ENCODE results near the gene ADAMTS9.
"Not testable (repeated sequence)": the region's sequence is repeated elsewhere in the genome, so short reads cannot be mapped to it uniquely, and the experiment has no call there.

Gene ADAMTS9

DNA sequence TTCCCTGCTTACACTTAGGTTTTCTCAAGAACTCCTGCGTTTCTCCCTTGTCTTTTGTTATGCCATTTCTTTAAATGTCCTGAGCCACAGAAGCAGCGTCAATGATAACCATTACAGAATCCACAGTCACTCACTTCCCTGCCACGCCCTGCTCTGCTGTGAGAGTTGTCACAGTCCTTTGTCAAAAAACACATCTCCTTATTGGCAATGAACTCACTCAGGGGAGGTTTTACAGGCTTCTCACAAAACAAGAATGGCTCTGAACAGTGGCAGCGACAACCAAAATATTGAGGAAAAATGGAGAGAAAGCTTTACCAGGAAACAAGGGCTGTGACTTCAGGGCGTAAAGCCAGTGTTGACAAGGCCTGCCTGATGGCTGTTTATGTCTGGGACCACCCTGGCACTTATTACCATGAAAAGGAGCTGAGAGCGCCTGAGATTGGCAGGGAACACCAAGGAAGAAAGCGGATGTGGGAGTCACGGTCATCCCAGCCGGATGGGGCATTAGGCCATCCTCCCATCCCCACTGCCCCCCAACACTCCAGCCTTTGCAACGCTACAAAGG lies 111.5 kb downstream of the ADAMTS9 start:
- DNase-seq (ENCODE audit: low read depth in 2 of 2), result no peak

DNA sequence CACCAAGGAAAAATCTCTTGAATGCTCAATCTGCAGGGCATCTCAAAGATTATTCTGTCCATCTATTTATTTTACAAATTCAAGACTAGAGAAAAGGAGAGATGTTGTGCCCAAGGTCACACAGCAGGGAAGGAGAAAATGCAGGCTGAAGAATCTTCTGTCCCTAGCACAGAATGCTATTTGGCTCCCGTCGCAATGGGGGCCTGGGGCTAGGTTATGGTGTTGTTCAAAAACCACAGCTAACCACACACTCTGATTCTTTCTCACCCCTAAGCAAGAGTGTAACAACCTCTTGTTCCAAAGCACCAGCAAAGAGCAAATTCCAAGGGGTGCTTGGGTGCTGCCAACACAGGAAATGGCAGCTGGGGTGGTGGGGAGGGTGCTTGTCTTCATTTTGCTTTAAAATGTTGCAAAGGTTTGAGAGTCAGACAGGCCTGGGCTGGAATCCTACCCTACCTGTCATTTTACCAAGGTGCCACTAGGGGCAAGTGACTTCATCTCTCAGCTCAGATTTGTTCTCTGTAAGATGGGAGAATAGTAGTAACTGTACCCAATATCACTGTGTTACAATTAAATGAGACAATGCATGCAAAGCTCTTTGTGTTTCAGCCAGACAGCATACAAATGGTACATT lies 112.5 kb downstream of the ADAMTS9 start:
- no peak for DNase-seq (ENCODE audit: low read depth in 2 of 2)

DNA sequence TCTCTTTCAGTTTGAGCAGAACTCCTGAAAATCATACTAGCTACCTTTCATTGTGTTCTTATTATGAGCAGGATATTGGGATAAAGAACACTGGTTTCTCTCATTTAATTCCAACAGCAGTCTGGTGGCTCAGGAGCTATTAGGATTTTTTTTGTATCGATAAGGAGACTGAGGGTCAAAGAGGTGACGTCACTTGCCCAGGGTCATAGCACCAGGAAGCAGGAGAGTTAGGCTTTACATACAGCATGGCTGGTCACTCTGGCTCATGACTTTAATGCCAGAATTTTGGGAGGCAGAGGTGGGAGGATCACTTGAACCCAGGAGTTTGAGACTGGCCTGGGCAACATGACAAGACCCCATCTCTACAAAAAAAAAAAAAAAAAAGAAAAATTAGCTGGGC lies 113.6 kb downstream of the ADAMTS9 start:
- DNase-seq (ENCODE audit: low read depth in 2 of 2), result no peak

GRCh38 chr3:64571982-64572381 lies 115.8 kb downstream of the ADAMTS9 start:
- DNase-seq (ENCODE audit: low read depth in 2 of 2), result no peak

- no peak for DNase-seq (ENCODE audit: low read depth in 2 of 2)
Measured at GRCh38 chr3:64568895-64569517, 118.8 kb downstream of the ADAMTS9 start.

- DNase-seq (ENCODE audit: low read depth in 2 of 2), result no peak
Measured at GRCh38 chr3:64566859-64567258, 120.9 kb downstream of the ADAMTS9 start.

DNA sequence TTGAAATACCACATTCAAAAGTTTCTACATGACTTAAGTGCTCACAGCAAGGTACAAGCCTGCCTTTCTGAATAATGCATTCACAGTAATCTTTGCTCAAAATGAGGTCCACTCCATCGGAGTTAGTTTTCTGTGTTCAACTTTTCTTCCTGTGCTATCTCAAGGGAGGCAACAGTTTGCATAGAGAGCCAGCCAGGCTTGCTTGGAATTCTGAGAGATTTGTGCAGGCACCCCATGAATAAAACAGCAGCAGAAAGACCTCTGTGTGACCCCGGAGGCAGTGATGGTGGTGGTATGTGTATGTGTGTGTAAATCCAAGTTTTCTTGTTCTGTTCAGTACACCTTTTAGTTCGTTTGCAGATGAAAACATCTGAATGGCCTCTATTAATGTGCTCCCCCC lies 124.0 kb downstream of the ADAMTS9 start:
- no peak for DNase-seq (ENCODE audit: low read depth in 2 of 2)

DNA sequence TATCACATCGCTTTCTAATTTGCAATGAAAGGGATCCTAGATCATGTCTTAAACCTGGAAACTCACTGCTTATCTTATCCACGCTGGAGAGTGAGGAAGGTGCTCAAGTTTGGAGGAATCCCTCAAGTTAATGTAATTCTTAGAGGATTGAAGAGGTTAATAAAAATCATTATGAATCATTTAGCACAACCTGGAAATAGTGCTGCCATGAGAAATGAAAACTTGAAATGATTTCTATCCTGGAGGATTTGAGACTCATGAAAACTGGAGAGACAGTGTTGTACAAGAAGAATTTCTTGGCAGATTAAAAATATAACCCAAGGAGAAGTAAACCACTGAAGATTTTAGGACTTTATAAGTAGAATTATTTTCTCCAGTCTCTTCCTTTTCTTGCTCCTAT lies 125.9 kb downstream of the ADAMTS9 start:
- DNase-seq (ENCODE audit: low read depth in 2 of 2), result no peak

DNA sequence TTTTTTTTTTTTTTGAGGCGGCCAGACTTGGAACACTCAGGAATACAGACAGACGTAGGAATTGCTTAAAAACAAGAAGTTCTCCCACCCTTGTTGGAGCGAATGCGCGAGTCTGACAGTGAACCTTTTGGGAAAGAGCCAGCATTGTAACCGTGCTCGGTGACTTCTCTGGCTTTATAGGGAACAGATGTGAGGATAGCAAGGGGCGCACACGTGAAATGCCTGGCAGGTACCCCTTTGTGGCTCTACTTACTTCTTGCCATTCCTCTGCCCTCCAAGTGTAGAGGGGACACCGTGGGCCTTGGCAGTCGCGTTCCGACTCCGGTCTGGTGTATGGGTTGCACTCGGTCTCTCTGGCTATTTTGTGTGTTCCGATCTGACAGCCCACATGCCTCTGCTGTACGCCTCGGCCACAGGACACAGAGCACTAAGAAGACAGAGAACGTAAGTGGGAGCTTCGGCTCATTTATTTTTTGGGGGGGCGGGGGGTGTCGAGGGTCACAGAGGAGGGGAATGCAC lies 126.4 kb downstream of the ADAMTS9 start:
- no peak for DNase-seq (ENCODE audit: low read depth in 2 of 2)

DNA sequence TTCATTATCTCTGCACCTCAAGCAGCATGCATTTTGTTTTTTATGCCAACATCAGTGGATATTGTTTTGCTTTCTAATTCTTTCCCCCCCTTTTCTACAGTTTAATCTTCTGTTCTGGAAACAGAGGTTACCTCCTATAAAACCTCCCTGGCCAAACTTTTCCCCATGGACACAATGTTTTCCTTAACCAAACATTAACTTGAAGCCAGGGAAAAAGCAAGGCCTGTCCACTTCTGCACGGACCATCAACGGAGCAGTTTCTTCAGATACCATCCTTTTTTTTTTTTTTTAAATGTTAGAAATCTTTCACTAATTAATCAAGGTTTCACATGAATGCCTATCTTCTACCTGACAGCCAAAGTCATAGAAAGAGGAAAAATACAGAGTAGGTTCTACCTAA lies 127.0 kb downstream of the ADAMTS9 start:
- DNase-seq (ENCODE audit: low read depth in 2 of 2), result no peak

DNA sequence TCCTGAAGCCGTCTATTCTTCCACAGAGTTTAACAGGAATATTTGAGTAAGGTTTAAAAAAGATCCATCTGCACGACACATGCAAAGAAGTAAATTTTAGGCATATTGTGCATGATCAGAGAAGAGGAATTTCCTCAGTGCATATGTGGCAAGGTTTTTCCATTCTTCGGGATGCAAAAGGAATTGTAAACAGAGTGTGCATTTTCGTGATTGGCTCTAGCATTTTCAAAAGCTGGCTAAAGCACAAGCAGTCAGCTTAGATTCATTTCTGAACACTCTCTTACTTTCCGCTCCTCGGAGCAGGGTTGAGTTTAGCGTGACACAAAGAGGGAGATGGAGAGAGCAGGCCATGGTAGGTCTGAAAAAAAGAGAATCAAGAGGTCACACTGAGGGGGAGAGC lies 128.2 kb downstream of the ADAMTS9 start:
- no peak for DNase-seq (ENCODE audit: low read depth in 2 of 2)

GRCh38 chr3:64556046-64556445 lies 131.8 kb downstream of the ADAMTS9 start:
- no peak for DNase-seq (ENCODE audit: low read depth in 2 of 2)

- DNase-seq (ENCODE audit: low read depth in 2 of 2), result no peak
Measured at GRCh38 chr3:64555351-64555750, 132.4 kb downstream of the ADAMTS9 start.

- no peak for DNase-seq (ENCODE audit: low read depth in 2 of 2)
Measured at GRCh38 chr3:64554096-64554920, 133.5 kb downstream of the ADAMTS9 start.

GRCh38 chr3:64552966-64553365 lies 134.8 kb downstream of the ADAMTS9 start:
- DNase-seq (ENCODE audit: low read depth in 2 of 2), result no peak

DNA sequence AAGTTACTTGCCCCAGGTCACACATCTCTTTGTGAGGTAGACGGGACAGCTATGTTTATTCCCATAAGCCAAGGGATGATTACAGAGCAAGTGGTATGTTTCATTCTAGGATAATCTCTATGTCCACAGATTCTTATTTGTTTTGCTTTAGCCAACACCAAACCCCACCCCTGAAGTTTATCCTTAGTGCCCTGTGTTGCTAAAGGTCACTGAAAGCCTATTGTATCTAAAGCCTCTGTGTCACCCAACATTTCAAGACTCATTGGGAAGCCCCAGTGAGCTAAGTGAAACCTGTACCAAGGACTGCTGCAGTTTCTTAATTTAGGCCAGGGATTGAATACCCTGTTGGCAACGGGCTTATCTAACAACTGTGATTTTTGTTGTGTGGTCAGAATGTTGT lies 135.6 kb downstream of the ADAMTS9 start:
- no peak for DNase-seq (ENCODE audit: low read depth in 2 of 2)

DNA sequence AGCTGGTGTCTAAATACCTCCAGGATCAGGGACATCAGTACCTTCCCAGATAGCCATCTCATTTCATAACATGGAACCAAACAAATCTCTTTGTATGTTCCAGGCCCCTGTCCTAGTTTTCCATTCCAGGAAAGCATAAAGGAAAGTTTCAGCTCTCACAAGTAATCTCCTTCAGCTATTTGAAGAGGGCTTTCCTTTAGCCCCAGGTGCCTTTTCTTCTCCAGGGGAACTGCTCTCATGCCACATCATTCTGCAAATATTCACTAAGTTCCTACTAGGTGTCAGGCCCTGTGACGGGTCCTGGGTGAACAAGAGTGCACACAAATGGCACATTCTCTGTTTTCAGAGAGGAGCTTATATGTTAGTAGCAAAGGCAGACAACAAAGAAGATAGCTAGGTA lies 136.1 kb downstream of the ADAMTS9 start:
- DNase-seq (ENCODE audit: low read depth in 2 of 2), result no peak

GRCh38 chr3:64550745-64551144 lies 137.1 kb downstream of the ADAMTS9 start:
- no peak for DNase-seq (ENCODE audit: low read depth in 2 of 2)

DNA sequence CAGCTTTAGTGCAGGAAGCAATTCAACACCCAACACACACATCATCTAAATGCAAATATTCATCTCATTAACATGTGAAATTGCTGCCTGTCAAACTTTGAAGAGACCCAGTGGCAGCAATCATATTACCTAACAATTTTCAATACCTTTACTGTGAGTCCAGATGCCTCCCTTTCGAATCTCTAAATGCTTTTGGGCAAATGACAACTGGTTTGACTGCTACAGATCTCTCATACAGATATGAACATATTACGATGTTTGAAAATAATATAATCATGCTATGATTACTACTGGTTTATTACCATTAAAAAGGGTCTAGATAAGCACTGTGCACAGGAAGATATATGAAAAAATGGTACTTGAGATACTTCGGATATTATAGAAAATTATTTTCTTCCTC lies 137.9 kb downstream of the ADAMTS9 start:
- DNase-seq (ENCODE audit: low read depth in 2 of 2), result no peak

- no peak for DNase-seq (ENCODE audit: low read depth in 2 of 2)
Measured at GRCh38 chr3:64548200-64548889, 139.5 kb downstream of the ADAMTS9 start.

GRCh38 chr3:64546856-64547255 lies 140.9 kb downstream of the ADAMTS9 start:
- no peak for DNase-seq (ENCODE audit: low read depth in 2 of 2)

GRCh38 chr3:64545239-64545638 lies 142.6 kb downstream of the ADAMTS9 start:
- not testable (repeated sequence) for DNase-seq (ENCODE audit: low read depth in 2 of 2)
